Measurements from ENCODE around the gene KCNIP2. TPM values are rescaled to one million over a fixed set of nuclear protein-coding genes. Genes with fewer than 3 reads are reported as not detected.

KCNIP2 gene
- total and polyA plus RNA-seq, 2 donors from 2014 or later = 0.67 to 3.4 TPM

DNA sequence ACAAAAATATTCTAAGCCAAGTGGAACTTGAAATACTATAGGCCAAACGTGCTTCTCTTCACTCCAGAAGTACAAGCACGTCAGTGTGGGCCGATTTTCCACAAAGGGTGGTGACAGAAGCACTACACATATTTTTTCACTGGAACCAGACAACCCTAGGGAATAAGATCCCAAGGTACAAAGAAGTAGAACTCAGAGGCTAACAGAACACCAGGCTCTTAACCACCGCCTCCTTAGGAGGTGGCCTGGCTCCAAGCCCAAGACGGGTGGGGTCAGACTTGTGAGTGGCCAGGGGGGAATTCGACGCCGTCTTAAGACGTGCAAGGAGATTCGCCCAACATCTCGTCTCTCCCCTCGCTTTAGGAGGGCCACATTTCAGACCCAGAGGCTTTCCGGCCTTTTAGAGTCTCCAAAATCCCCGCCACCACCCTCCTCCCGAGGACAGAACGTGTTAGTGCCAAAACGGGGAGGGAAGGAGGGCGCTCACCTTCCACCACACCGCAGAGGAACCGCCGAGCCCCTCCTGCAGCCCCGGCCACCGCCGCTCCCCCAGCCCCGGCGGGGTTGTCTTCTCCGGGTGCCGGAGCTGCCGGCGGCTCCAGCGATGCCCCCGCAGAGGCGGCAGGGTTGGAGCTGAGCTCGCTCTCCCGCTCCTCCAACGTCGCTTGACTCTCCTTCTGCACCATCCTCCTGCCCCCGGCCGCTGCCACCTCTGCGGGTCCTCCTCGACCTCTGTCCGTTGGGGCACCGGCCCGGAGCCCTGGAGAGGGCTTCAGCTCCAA lies 26.1 kb downstream of the KCNIP2 start:
- intact Hi-C loops (cut with DNase I) = no loop called here
- no peak for FAIRE-seq
- TF ChIP-seq, protein P1, sequence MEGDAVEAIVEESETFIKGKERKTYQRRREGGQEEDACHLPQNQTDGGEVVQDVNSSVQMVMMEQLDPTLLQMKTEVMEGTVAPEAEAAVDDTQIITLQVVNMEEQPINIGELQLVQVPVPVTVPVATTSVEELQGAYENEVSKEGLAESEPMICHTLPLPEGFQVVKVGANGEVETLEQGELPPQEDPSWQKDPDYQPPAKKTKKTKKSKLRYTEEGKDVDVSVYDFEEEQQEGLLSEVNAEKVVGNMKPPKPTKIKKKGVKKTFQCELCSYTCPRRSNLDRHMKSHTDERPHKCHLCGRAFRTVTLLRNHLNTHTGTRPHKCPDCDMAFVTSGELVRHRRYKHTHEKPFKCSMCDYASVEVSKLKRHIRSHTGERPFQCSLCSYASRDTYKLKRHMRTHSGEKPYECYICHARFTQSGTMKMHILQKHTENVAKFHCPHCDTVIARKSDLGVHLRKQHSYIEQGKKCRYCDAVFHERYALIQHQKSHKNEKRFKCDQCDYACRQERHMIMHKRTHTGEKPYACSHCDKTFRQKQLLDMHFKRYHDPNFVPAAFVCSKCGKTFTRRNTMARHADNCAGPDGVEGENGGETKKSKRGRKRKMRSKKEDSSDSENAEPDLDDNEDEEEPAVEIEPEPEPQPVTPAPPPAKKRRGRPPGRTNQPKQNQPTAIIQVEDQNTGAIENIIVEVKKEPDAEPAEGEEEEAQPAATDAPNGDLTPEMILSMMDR (IDR thresholded peaks at IDR 0.05; ENCODE audit: borderline replicate concordance, extremely low read depth, insufficient read depth) = no peak
- Histone ChIP-seq H3K4me3 (ENCODE audit: low read length in 3 of 3) (peak overlapping the region; percentile 92 to 99 (median 93)), H3K27me3 (ENCODE audit: control insufficient read depth, insufficient read depth, low read length) (no peaks in the 10 kb centered on the region), H3K4me1 (ENCODE audit: control insufficient read depth in 2 of 3, insufficient read depth in 2 of 3, low read depth in 1 of 3, low read length in 3 of 3) (peaks cover 3 to 16% (median 12%) of the 10 kb centered on the region in 3 donors), H3K36me3 (ENCODE audit: control insufficient read depth in 2 of 3, insufficient read depth in 3 of 3, low read length in 3 of 3) (peaks cover 0 to 3% (median 0%) of the 10 kb centered on the region in 3 donors), H3K9ac (ENCODE audit: low read length in 3 of 3) (peak overlapping the region; percentile 30 to 98 (median 72)), H3K9me3 (ENCODE audit: control insufficient read depth in 2 of 3, insufficient read depth in 1 of 3, low read length in 3 of 3) (no peaks in the 10 kb centered on the region), H3K27ac (ENCODE audit: low read depth in 2 of 2, low read length in 2 of 2) (peak overlapping the region; percentile 93 to 96)
- DNase-seq = peak; percentile 68 to 97 (median 83)

DNA sequence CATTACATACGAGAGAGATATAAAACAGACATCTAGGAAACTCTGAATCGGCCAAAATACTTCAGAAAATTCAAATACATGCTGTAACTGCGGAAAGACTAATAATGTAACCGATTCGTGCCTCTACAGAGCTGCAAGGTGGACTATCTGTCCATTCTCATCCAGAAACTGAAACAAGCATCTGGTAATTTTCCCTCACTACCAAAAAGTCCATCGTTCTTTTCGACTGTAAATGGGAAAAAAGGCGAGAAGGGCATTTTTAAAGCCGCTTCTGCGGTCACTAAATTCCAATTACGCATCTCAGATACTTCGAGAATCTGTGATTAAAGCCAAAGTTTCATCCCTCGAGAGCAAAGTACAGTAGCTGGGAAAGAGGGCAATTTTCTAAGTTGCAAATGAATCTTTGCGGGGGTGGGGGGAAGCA lies 26.7 kb downstream of the KCNIP2 start:
- Histone ChIP-seq H3K4me3 (ENCODE audit: low read length in 3 of 3) (peak overlapping the region; percentile 92 to 99 (median 93)), H3K36me3 (ENCODE audit: control insufficient read depth in 2 of 3, insufficient read depth in 3 of 3, low read length in 3 of 3) (peaks cover 0 to 9% (median 0%) of the 10 kb centered on the region in 3 donors), H3K9me3 (ENCODE audit: control insufficient read depth in 2 of 3, insufficient read depth in 1 of 3, low read length in 3 of 3) (no peaks in the 10 kb centered on the region), H3K9ac (ENCODE audit: low read length in 3 of 3) (peak overlapping the region; percentile 30 to 98 (median 72)), H3K27me3 (ENCODE audit: control insufficient read depth, insufficient read depth, low read length) (no peaks in the 10 kb centered on the region), H3K4me1 (ENCODE audit: control insufficient read depth in 2 of 3, insufficient read depth in 2 of 3, low read depth in 1 of 3, low read length in 3 of 3) (peaks cover 3 to 16% (median 12%) of the 10 kb centered on the region in 3 donors), H3K27ac (ENCODE audit: low read depth in 2 of 2, low read length in 2 of 2) (peak overlapping the region; percentile 93 to 96)
- peak in 1 of 5 donors; percentile 22 for DNase-seq
- TF ChIP-seq, protein P1 (IDR thresholded peaks at IDR 0.05; ENCODE audit: borderline replicate concordance, extremely low read depth, insufficient read depth) = no peak
- intact Hi-C loops (cut with DNase I) = no loop called here
- FAIRE-seq = no peak

DNA sequence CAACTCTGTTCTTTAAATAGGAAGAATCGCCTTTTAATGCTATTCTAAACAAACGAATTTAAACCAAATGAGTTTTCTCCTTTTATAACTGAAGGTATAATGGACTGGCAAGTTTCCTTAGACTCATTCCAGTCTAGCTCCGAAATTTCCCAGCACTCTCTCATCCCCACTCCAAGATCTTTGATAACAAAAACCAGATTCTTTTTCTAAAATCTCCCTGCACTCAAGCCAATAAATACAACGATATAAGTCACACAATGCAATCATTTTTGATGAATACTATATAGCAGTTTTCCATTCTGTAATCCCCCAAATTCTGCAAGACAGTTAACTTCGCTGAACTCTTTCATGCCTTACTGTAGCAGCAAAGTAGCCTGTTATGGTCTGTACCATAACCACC lies 27.2 kb downstream of the KCNIP2 start:
- no peak for FAIRE-seq
- intact Hi-C loops (cut with DNase I) = no loop called here
- peaks cover 0 to 10% (median 2%) of the 10 kb centered on the region in 3 donors for H3K36me3 ChIP-seq (ENCODE audit: control insufficient read depth in 2 of 3, insufficient read depth in 3 of 3, low read length in 3 of 3)

More for the DNA sequence above, 27.2 kb downstream of the KCNIP2 start:
- Histone ChIP-seq H3K9ac (ENCODE audit: low read length in 3 of 3) (peak overlapping the region; percentile 59 to 98 (median 72)), H3K9me3 (ENCODE audit: control insufficient read depth in 2 of 3, insufficient read depth in 1 of 3, low read length in 3 of 3) (no peaks in the 10 kb centered on the region), H3K27me3 (ENCODE audit: control insufficient read depth, insufficient read depth, low read length) (no peaks in the 10 kb centered on the region), H3K4me1 (ENCODE audit: control insufficient read depth in 2 of 3, insufficient read depth in 2 of 3, low read depth in 1 of 3, low read length in 3 of 3) (peaks cover 3 to 16% (median 12%) of the 10 kb centered on the region in 3 donors), H3K27ac (ENCODE audit: low read depth in 2 of 2, low read length in 2 of 2) (peak overlapping the region in 1 of 2 donors; percentile 93), H3K4me3 (ENCODE audit: low read length in 3 of 3) (peak overlapping the region; percentile 92 to 99 (median 93))
- TF ChIP-seq, protein P1 (IDR thresholded peaks at IDR 0.05; ENCODE audit: borderline replicate concordance, extremely low read depth, insufficient read depth) = no peak
- DNase-seq = peak in 2 of 5 donors; percentile 29 to 32

Measured in kidney (tissue), 14 donors.